H1 (cell line): ENCODE measurements around the gene HABP2. TPM values are rescaled to one million over a fixed set of nuclear protein-coding genes. Genes with fewer than 3 reads are reported as not detected.

ENCODE experiments used
- E2F6 ChIP-seq: IDR thresholded peaks from 2 replicates; pipeline ENCODE4 v1.6.1; 2012; ENCODE audit warnings: inconsistent platforms
- EP300 ChIP-seq, 2 experiments: IDR thresholded peaks; 1 replicate in 1 of 2; 2 replicates in 1 of 2; pipeline ENCODE4 v1.6.1; 2011 to 2012; ENCODE audit warnings: low read depth in 2 of 2, low read length in 2 of 2, mild to moderate bottlenecking in 2 of 2, borderline replicate concordance in 1 of 2, inconsistent platforms in 1 of 2, moderate library complexity in 1 of 2
- KDM4A ChIP-seq: IDR thresholded peaks from one replicate; pipeline ENCODE4 v1.7.1; 2012; ENCODE audit warnings: low read depth, mild to moderate bottlenecking, moderate library complexity, low read length, inconsistent platforms; ENCODE audit not compliant: severe bottlenecking
- POLR2AphosphoS5 ChIP-seq: IDR thresholded peaks from 2 replicates; pipeline ENCODE4 v1.6.1; 2011; ENCODE audit warnings: low read depth, low read length
- POU5F1 ChIP-seq: IDR thresholded peaks from 2 replicates; pipeline ENCODE4 v1.6.1; 2011; ENCODE audit warnings: low read depth, mild to moderate bottlenecking, low read length, moderate library complexity
- RNF2 ChIP-seq: fragments of 200-900, 300-1000 bp; sonication (generic); IDR thresholded peaks from 2 replicates; pipeline ENCODE4 v1.7.1; 2016; ENCODE audit warnings: borderline replicate concordance, low read depth, mild to moderate bottlenecking, antibody characterized with exemption, low read length; ENCODE audit not compliant: poor library complexity, severe bottlenecking; ENCODE audit errors: missing control alignments
- TCF12 ChIP-seq: IDR thresholded peaks from 2 replicates; pipeline ENCODE4 v1.6.1; 2011; ENCODE audit warnings: low read depth, mild to moderate bottlenecking, low read length
- USF2 ChIP-seq: IDR thresholded peaks from 2 replicates; pipeline ENCODE4 v1.6.1; 2011; ENCODE audit warnings: low read length, improper control_type of control experiment
- polyA plus RNA-seq, 7 experiments: library from polyadenylated mRNA; depleted of rRNA in 3 of 7; stranded (reverse) in 5 of 7; unstranded in 2 of 7; fragments of >200 nt in 5 of 7; fragments of 200-250 nt in 2 of 7; gene quantifications; 1 replicate in 5 of 7; 2 replicates in 1 of 7; 4 replicates in 1 of 7; pipeline versions ENCODE4 v1.2.1 to v1.2.3, GENCODE V29; 2011 to 2013; ENCODE audit warnings: missing spikeins in 2 of 7, mixed read lengths in 2 of 7
- total RNA-seq: library from RNA; stranded (reverse); fragmentation: NEBNext Ultra II Directional; extraction: Animal tissue kit (Norgen Biotek cat#: 25700); gene quantifications from 2 replicates; pipeline ENCODE4 v1.2.1, GENCODE V29; 2021

Gene HABP2
- total and polyA plus RNA-seq, 2 of the 8 experiments (the other 6 are each of a cell fraction or from before 2014, with no cell fraction given): not detected

- TF ChIP-seq POU5F1: no peak
- TF ChIP-seq USF2: no peak
- TF ChIP-seq POLR2AphosphoS5: no peak
- no peak for TF ChIP-seq KDM4A
- no peak for TF ChIP-seq EP300 (IDR thresholded peaks at IDR 0.05; ENCODE audit: borderline replicate concordance in 1 of 2, low read depth in 2 of 2, low read length in 2 of 2)
- TF ChIP-seq TCF12: no peak
- no peak for TF ChIP-seq E2F6
- no peak for TF ChIP-seq RNF2
- TF ChIP-seq, all 59 proteins: peak for 0
Measured at GRCh38 chr10:113554214-113554613, 1.4 kb downstream of the HABP2 start (continued).
